Measurements from ENCODE around the gene CCDC177.

The CCDC177 gene

DNA sequence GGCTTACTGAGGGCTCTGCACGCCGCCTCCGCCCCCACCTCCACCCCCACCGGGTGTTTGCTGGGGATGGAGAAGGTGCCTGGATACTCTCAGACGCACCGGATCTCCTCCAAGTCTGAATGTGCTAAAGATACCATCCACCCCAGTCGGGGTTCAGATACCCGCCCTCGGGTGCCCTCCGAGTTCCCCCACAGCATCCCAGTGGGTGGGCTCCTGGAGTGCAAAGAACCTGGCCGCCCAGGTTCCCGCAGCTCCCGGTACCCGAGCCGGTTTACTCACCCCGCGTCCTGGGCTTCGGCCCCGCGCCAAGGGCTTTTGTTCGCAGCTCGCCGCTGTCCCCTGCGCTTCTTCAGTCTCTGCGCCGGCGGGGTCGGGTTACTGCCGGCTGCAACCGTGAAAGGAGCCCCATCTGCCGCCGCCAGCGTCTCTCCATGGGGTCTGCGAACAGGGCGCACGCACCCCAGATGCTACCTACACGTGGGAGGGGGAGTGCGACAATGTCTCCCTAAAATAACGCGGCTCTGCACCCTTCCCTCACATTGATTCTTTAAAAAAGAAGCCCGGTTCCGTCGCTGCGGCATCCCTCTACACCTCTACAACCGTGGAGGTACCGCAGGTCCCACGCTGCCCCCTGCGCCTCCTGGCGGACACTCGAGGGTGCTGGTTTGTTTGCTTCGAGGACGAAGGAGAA lies at the start of gene CCDC177:
Gene CCDC177, minus strand, starts transcription at position 609 of the 691 bp plus-strand sequence. CDS start 1,249 bp downstream, outside the sequence.
- Histone ChIP-seq H3K36me3 (ENCODE audit: control insufficient read depth, insufficient read depth, low read length) (no peaks in the 10 kb centered on the region), H3K27ac (ENCODE audit: low read depth, low read length) (no peak within 1 kb of the TSS), H3K4me1 (ENCODE audit: control insufficient read depth, insufficient read depth, low read length) (peaks cover 6% of the 10 kb centered on the region), H3K27me3 (ENCODE audit: control insufficient read depth, insufficient read depth, low read length) (peaks cover 41% of the 10 kb centered on the region), H3K9ac (ENCODE audit: low read length) (no peak within 1 kb of the TSS), H3K4me3 (ENCODE audit: low read length) (peak within 1 kb of the TSS; percentile 48)

DNA sequence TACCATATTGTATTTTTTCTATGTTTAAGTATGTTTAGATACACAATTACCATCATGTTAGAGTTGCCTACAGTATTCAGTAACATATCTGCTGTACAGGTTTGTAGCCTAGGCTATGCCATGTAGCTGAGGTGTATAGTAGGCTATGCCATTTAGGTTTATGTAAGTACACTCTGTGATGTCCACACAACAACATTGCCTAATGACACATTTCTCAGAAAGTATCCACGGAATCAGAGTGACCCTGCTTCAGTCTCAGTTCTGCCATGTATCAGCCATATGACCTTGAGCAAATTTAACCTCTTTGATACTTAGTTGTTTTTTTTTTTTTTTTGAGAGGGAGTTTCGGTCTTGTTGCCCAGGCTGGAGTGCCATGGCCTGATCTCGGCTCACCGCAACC lies 49.5 kb upstream of the CCDC177 start:
- no peak overlapping the region for H3K4me3 ChIP-seq (ENCODE audit: low read length)
- no peak overlapping the region for H3K9ac ChIP-seq (ENCODE audit: low read length)
- H3K27ac ChIP-seq (ENCODE audit: low read depth, low read length): no peak overlapping the region
- H3K4me1 ChIP-seq (ENCODE audit: control insufficient read depth, insufficient read depth, low read length): peaks cover 5% of the 10 kb centered on the region
- no peaks in the 10 kb centered on the region for H3K27me3 ChIP-seq (ENCODE audit: control insufficient read depth, insufficient read depth, low read length)
- no peaks in the 10 kb centered on the region for H3K36me3 ChIP-seq (ENCODE audit: control insufficient read depth, insufficient read depth, low read length)

DNA sequence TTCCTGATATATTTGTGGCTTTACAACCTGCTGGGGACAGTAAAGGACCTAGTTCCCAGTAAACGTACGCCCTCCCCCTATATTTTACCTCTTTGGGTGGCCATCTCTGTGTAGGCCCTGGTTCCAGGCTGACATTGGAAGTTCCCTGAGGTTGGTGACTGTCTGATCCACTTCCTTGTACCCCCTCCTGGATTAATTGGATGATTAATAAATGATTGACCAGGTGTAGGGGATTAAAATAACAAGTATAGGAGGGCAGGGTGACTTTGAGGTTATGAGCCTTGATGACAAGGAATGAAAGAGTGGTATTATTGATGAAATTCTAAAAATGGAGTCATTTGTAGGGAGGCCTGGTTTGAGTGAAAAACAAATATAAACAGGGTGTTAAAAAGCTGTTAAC lies 46.3 kb upstream of the CCDC177 start:
- H3K4me1 ChIP-seq (ENCODE audit: control insufficient read depth, insufficient read depth, low read length): peaks cover 27% of the 10 kb centered on the region
- no peaks in the 10 kb centered on the region for H3K36me3 ChIP-seq (ENCODE audit: control insufficient read depth, insufficient read depth, low read length)
- H3K27me3 ChIP-seq (ENCODE audit: control insufficient read depth, insufficient read depth, low read length): no peaks in the 10 kb centered on the region
- H3K4me3 ChIP-seq (ENCODE audit: low read length): no peak overlapping the region
- H3K27ac ChIP-seq (ENCODE audit: low read depth, low read length): no peak overlapping the region
- H3K9ac ChIP-seq (ENCODE audit: low read length): no peak overlapping the region

DNA sequence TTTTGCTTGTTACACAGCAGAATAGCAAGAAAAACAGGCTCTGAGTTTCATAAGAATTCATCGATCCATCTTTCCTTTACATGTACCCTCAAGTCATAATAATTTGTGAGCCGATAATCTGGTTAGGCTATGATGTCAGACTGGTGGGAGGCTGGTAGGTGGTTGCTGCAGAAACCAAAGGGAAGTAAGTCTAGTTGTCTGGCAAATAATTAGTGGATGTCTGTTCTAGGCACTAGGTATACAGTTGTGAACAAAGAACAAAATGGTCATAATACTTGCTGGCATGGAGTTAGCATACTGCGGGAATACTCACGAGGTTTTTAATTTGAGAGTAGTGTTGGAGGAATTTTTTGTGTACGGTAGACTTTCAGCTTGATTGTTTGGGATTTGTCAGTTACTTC lies 45.5 kb upstream of the CCDC177 start:
- Histone ChIP-seq H3K4me3 (ENCODE audit: low read length) (no peak overlapping the region), H3K9ac (ENCODE audit: low read length) (no peak overlapping the region), H3K27ac (ENCODE audit: low read depth, low read length) (peak overlapping the region; percentile 21)

DNA sequence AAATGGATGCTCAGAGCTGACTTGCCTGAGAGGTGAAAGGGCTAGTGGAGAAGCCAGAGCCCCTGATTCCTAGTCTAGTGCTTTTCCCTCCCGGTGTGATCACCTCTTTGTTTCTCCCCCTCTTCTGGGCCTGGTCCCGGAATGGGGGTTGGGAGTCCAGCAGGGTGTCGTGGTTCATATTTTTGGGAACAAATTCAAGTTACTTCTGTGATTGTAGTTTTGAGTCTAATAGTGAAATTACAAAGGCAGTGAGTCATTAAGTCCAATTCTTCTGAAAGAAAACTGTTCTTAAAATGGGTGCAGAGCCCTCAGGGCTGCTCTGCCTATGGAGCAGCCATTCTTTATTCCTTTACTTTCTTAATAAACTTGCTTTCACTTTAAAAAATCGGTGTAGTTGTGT lies 44.3 kb upstream of the CCDC177 start:
- no peak overlapping the region for H3K4me3 ChIP-seq (ENCODE audit: low read length)
- no peaks in the 10 kb centered on the region for H3K27me3 ChIP-seq (ENCODE audit: control insufficient read depth, insufficient read depth, low read length)
- H3K27ac ChIP-seq (ENCODE audit: low read depth, low read length): no peak overlapping the region
- H3K36me3 ChIP-seq (ENCODE audit: control insufficient read depth, insufficient read depth, low read length): no peaks in the 10 kb centered on the region
- peaks cover 32% of the 10 kb centered on the region for H3K4me1 ChIP-seq (ENCODE audit: control insufficient read depth, insufficient read depth, low read length)
- no peak overlapping the region for H3K9ac ChIP-seq (ENCODE audit: low read length)

More for the DNA sequence above, 45.5 kb upstream of the CCDC177 start:
- Histone ChIP-seq H3K4me1 (ENCODE audit: control insufficient read depth, insufficient read depth, low read length) (peaks cover 32% of the 10 kb centered on the region), H3K27me3 (ENCODE audit: control insufficient read depth, insufficient read depth, low read length) (no peaks in the 10 kb centered on the region), H3K36me3 (ENCODE audit: control insufficient read depth, insufficient read depth, low read length) (no peaks in the 10 kb centered on the region)

DNA sequence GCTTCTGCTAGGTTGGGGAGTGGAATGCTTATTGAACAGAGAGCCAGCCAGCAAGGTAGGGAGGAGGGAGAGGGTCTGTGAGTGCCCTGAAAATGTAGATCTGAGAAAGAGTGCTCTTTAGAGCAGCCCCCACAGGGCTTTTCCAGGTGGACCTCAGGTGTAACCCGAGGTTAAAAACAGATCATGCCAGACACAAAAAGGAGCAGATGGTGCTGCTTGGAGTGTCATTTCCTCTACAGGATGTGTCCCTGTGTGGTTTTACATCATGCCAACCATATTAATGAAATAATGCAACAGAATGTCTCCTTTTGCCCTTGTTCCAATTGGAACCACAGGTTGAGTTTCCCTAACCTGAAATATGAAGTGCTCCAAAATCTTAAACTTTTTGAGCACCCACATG lies 43.1 kb upstream of the CCDC177 start:
- Histone ChIP-seq H3K4me3 (ENCODE audit: low read length) (no peak overlapping the region), H3K27me3 (ENCODE audit: control insufficient read depth, insufficient read depth, low read length) (no peaks in the 10 kb centered on the region), H3K9ac (ENCODE audit: low read length) (no peak overlapping the region), H3K4me1 (ENCODE audit: control insufficient read depth, insufficient read depth, low read length) (peaks cover 41% of the 10 kb centered on the region), H3K36me3 (ENCODE audit: control insufficient read depth, insufficient read depth, low read length) (no peaks in the 10 kb centered on the region), H3K27ac (ENCODE audit: low read depth, low read length) (no peak overlapping the region)

DNA sequence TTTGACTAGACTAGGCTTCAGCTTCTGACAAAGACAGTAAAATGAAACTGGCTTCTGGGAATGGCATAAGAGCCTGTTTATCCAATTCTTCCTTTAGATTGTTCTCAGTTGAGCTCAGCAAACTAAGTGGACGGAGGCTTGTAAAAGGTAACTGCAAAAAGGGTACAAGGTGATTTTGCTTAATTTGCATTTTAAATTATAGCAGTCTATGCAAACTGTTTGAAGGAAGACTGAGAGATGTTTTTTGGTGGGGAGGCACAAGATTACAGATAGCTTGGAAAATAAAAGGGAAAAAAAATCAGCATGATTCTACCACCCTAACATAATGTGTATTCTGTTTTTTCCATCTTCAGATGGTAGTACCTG lies 41.7 kb upstream of the CCDC177 start:
- H3K27ac ChIP-seq (ENCODE audit: low read depth, low read length): peak overlapping the region; percentile 77
- H3K4me1 ChIP-seq (ENCODE audit: control insufficient read depth, insufficient read depth, low read length): peaks cover 41% of the 10 kb centered on the region
- no peaks in the 10 kb centered on the region for H3K36me3 ChIP-seq (ENCODE audit: control insufficient read depth, insufficient read depth, low read length)
- H3K4me3 ChIP-seq (ENCODE audit: low read length): peak overlapping the region; percentile 5
- no peaks in the 10 kb centered on the region for H3K27me3 ChIP-seq (ENCODE audit: control insufficient read depth, insufficient read depth, low read length)
- H3K9ac ChIP-seq (ENCODE audit: low read length): no peak overlapping the region

DNA sequence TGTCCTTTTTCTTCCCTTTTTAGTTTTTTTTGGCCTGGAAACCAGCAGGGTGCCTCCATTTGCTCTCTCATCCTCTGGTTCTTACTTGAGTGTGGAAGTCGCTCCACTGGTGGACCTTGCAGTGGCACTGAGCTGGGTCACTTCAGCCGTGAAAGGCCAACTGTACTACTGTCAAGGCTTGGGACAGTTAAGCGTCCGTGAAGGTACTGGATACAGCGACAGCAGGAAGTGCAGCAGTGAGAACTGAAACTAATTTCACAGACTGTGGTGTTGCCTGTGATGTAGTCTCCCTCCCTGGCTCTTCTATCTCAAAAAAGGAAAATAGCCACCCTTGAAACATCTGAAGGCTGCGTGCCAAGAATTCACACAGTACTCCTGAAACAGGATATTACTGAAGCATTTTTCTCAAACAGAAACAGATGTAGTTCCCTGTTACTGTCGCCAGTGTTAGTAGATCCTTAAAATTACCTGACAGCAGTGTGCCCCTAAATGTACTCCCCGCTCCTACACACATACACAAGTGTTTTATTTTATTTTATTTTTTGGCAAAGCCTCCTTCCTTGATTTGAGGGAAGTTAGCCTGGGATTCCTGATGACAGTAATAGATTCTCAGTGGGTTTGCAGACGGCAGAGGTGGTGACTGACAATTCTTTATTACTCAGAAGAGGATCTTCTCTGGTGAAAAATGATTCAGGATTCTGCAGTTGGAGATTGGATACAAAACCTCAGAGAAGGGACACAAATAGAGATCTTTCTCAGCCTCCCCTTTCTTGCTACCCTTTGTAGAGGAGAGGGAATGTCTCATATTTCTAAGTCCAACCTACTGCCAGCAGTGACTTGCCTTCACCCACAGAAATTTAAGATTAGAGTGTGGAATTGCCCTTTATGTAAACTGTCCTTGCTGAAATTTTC lies 41.1 kb upstream of the CCDC177 start:
- no peaks in the 10 kb centered on the region for H3K36me3 ChIP-seq (ENCODE audit: control insufficient read depth, insufficient read depth, low read length)
- peaks cover 43% of the 10 kb centered on the region for H3K4me1 ChIP-seq (ENCODE audit: control insufficient read depth, insufficient read depth, low read length)
- no peaks in the 10 kb centered on the region for H3K27me3 ChIP-seq (ENCODE audit: control insufficient read depth, insufficient read depth, low read length)
- peak overlapping the region; percentile 77 for H3K27ac ChIP-seq (ENCODE audit: low read depth, low read length)
- peak overlapping the region; percentile 5 for H3K4me3 ChIP-seq (ENCODE audit: low read length)
- H3K9ac ChIP-seq (ENCODE audit: low read length): peak overlapping the region; percentile 47

DNA sequence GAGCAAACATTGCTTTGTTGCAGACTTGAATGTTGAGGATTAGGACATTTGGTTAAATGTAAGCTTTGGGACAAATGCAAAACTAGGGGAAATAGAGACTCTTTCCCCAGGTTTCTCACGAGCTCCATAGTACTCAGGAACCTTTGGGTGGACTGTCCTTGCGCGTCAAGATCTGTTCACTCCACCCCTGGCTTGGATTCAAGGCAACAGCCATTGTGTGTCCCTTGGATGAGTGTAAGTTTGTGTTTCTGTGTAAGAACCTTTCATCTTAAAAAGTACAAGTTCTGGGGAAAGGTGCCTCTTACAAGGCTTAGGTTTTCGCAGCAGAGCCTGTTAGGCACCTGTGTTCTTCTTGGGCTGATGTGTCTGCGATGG lies 40.4 kb upstream of the CCDC177 start:
- H3K4me1 ChIP-seq (ENCODE audit: control insufficient read depth, insufficient read depth, low read length): peaks cover 43% of the 10 kb centered on the region
- H3K27ac ChIP-seq (ENCODE audit: low read depth, low read length): peak overlapping the region; percentile 77
- H3K36me3 ChIP-seq (ENCODE audit: control insufficient read depth, insufficient read depth, low read length): no peaks in the 10 kb centered on the region
- peak overlapping the region; percentile 47 for H3K9ac ChIP-seq (ENCODE audit: low read length)
- no peaks in the 10 kb centered on the region for H3K27me3 ChIP-seq (ENCODE audit: control insufficient read depth, insufficient read depth, low read length)
- H3K4me3 ChIP-seq (ENCODE audit: low read length): peak overlapping the region; percentile 5

DNA sequence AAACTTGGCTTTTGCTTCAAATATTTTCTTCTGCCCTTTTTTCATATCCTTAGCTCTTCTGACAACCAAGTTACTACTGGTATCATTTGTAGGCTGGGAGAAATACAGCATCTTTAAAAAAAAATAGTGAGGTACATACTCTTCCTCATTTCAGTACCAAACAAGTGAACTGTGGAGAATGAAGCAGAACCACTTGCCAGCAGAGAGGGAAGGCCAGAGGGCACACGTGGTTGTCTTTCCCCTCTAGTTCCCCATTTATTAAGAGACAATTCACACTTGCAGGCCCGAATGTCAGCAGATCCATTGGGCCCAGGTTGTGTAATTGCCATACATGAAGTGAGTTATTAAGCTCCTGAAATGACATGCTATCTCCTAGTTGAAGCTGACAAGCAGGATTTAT lies 39.9 kb upstream of the CCDC177 start:
- H3K27ac ChIP-seq (ENCODE audit: low read depth, low read length): peak overlapping the region; percentile 77
- H3K4me3 ChIP-seq (ENCODE audit: low read length): no peak overlapping the region
- H3K36me3 ChIP-seq (ENCODE audit: control insufficient read depth, insufficient read depth, low read length): no peaks in the 10 kb centered on the region
- H3K4me1 ChIP-seq (ENCODE audit: control insufficient read depth, insufficient read depth, low read length): peaks cover 43% of the 10 kb centered on the region
- H3K27me3 ChIP-seq (ENCODE audit: control insufficient read depth, insufficient read depth, low read length): no peaks in the 10 kb centered on the region
- H3K9ac ChIP-seq (ENCODE audit: low read length): no peak overlapping the region

DNA sequence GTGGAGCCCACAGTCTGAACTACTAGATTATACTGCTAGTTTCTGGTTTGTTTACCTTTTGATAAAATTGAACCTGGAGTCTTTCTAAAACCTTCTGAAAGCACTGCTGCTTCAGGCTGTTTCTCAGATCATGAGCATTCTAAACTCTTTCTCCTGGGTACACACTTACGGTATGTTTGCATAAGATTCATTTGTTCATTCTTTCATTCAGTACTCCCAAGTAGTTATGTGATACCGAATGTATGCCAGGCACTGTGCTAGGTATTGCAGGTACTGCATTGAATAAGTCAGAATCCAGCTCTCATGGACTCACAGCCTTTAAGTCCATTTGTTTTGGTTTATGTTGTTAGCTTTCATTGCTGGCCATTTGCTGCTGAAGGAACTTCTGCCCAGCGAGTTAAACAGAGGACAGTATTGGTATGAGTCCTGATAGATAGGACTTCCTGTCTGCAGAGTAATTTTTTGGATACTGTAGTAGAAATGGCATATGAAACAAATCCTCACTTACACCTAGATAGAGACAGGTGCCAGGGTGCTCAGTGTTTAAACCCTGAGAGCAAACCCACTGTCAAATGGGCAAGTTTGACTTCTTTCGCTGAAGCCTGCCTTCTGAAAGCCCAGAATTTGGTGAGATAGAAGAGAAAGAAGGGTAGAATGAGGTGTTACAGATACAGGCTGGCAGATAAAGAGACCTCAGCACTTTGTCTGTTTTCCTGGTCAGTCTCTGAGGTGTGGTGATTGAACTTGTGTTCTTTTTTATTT lies 38.8 kb upstream of the CCDC177 start:
- Histone ChIP-seq H3K27ac (ENCODE audit: low read depth, low read length) (peak overlapping the region; percentile 93), H3K4me3 (ENCODE audit: low read length) (peak overlapping the region; percentile 81), H3K4me1 (ENCODE audit: control insufficient read depth, insufficient read depth, low read length) (peaks cover 42% of the 10 kb centered on the region), H3K27me3 (ENCODE audit: control insufficient read depth, insufficient read depth, low read length) (no peaks in the 10 kb centered on the region), H3K9ac (ENCODE audit: low read length) (no peak overlapping the region), H3K36me3 (ENCODE audit: control insufficient read depth, insufficient read depth, low read length) (no peaks in the 10 kb centered on the region)

DNA sequence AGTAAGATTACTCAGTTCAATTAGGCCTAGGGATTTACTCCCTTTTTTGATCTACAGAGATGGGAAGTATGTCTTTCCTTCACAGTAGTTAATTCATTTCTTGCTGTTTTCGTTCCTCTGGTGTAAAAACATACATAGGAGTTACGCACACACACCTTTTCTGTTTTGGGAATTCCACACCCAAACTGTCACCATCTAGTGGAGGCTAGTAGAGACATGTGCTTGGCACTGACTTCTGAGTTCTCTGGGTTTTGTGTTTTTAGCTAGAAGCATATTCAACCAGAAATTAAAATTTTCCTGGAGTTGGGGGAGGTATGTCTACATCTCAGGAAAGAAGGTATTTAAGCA lies 38.1 kb upstream of the CCDC177 start:
- Histone ChIP-seq H3K9ac (ENCODE audit: low read length) (peak overlapping the region; percentile 67), H3K36me3 (ENCODE audit: control insufficient read depth, insufficient read depth, low read length) (no peaks in the 10 kb centered on the region), H3K27ac (ENCODE audit: low read depth, low read length) (peak overlapping the region; percentile 93), H3K4me3 (ENCODE audit: low read length) (peak overlapping the region; percentile 81), H3K27me3 (ENCODE audit: control insufficient read depth, insufficient read depth, low read length) (no peaks in the 10 kb centered on the region), H3K4me1 (ENCODE audit: control insufficient read depth, insufficient read depth, low read length) (peaks cover 36% of the 10 kb centered on the region)

Data from rectal smooth muscle tissue (tissue), 1 donor.